Calu3 (cell line): Measurements from ENCODE around the gene SBF2. TPM values are rescaled to one million over a fixed set of nuclear protein-coding genes. Genes with fewer than 3 reads are reported as not detected.

Source experiments
- BruUV-seq: library from RNA; stranded (reverse); fragments of 400-500 nt; replicated peaks from 2 replicates; lab custom pipeline; 2021; lab: Mats Ljungman, UMichigan
- CTCF ChIA-PET: fragments of 300-600 bp; sonication (Branson Sonifier 250); formaldehyde crosslinking; loops from one replicate; lab custom pipeline; 2022; ENCODE audit warnings: antibody characterized with exemption; lab: Charles Lee
- DNase-seq: peaks from one replicate; pipeline ENCODE4 v3.0.0; 2022
- H3K27ac Mint-ChIP-seq: one replicate; pipeline ENCODE4 v1.8.0; 2022; ENCODE audit warnings: mixed read lengths; ENCODE audit not compliant: unreplicated experiment
- H3K27me3 Mint-ChIP-seq: one replicate; pipeline ENCODE4 v1.8.0; 2022; ENCODE audit warnings: mixed read lengths; ENCODE audit not compliant: unreplicated experiment
- H3K36me3 Mint-ChIP-seq: one replicate; pipeline ENCODE4 v1.8.0; 2022; ENCODE audit warnings: mild to moderate bottlenecking, moderate library complexity, mixed read lengths; ENCODE audit not compliant: insufficient read depth, unreplicated experiment
- H3K4me1 Mint-ChIP-seq: one replicate; pipeline ENCODE4 v1.8.0; 2022; ENCODE audit warnings: mild to moderate bottlenecking, low read depth, mixed read lengths; ENCODE audit not compliant: unreplicated experiment
- H3K4me3 Mint-ChIP-seq: one replicate; pipeline ENCODE4 v1.8.0; 2022; ENCODE audit warnings: mild to moderate bottlenecking, low read depth, moderate library complexity, mixed read lengths; ENCODE audit not compliant: unreplicated experiment
- H3K9me3 Mint-ChIP-seq: one replicate; pipeline ENCODE4 v1.8.0; 2022; ENCODE audit warnings: low read depth, mixed read lengths; ENCODE audit not compliant: unreplicated experiment
- CTCF ChIP-seq: fragments of 200-600 bp; IDR thresholded peaks from one replicate; pipeline ENCODE4 v1.8.0; 2022; ENCODE audit warnings: antibody characterized with exemption; ENCODE audit not compliant: unreplicated experiment
- intact Hi-C: fragments of 100-400 bp; cut with micrococcal nuclease; formaldehyde crosslinking; loops from one replicate; pipeline ENCODE4 v1.10.0; 2022; ENCODE audit not compliant: unreplicated experiment
- total RNA-seq: library from RNA; stranded (reverse); gene quantifications from 2 replicates; pipeline ENCODE4 v1.2.3, GENCODE V29; 2022

SBF2 gene
- total RNA-seq, 1 experiment from 2014 or later = 39.0 TPM

- CTCF ChIA-PET = interaction anchor here (0.6 kb wide), 1 partner anchor 9 kb away, joined by 3 read pairs; no protein-coding TSS in a partner anchor
- no peaks in the 10 kb centered on the region for H3K4me1 Mint-ChIP-seq
- no peaks in the 10 kb centered on the region for H3K9me3 Mint-ChIP-seq
Observed at GRCh38 chr11:9847636-9848035, 446.4 kb downstream of the SBF2 start.

GRCh38 chr11:9842923-9843322 is 451.1 kb downstream of the SBF2 start:
- Mint-ChIP-seq H3K4me3 (no peak overlapping the region), H3K27ac (no peak overlapping the region), H3K36me3 (peaks cover 6% of the 10 kb centered on the region), H3K4me1 (no peaks in the 10 kb centered on the region), H3K27me3 (no peaks in the 10 kb centered on the region), H3K9me3 (no peaks in the 10 kb centered on the region)
- CTCF ChIA-PET = no interaction called here
- intact Hi-C loops = no loop called here
- TF ChIP-seq CTCF = no peak
- DNase-seq = no peak
- no TSS peak for BruUV-seq

More at GRCh38 chr11:9847636-9848035, 446.4 kb downstream of the SBF2 start:
- no peak for TF ChIP-seq CTCF
- Mint-ChIP-seq H3K27ac (no peak overlapping the region), H3K36me3 (no peaks in the 10 kb centered on the region), H3K4me3 (no peak overlapping the region), H3K27me3 (no peaks in the 10 kb centered on the region)
- DNase-seq = no peak
- no TSS peak for BruUV-seq
- intact Hi-C loops = no loop called here

- DNase-seq = no peak
- Mint-ChIP-seq H3K36me3 (peaks cover 6% of the 10 kb centered on the region), H3K4me3 (no peak overlapping the region), H3K27me3 (no peaks in the 10 kb centered on the region), H3K4me1 (no peaks in the 10 kb centered on the region), H3K9me3 (no peaks in the 10 kb centered on the region), H3K27ac (no peak overlapping the region)
- intact Hi-C loops = no loop called here
- BruUV-seq = no TSS peak
- CTCF ChIA-PET = no interaction called here
- TF ChIP-seq CTCF = no peak
Observed at GRCh38 chr11:9840460-9841004, 453.5 kb downstream of the SBF2 start.

- Mint-ChIP-seq H3K9me3 (no peaks in the 10 kb centered on the region), H3K27me3 (no peaks in the 10 kb centered on the region), H3K4me1 (no peaks in the 10 kb centered on the region), H3K36me3 (peaks cover 6% of the 10 kb centered on the region), H3K27ac (no peak overlapping the region), H3K4me3 (no peak overlapping the region)
- CTCF ChIA-PET = interaction anchor here (0.6 kb wide), 2 partner anchors 122 to 173 kb away, joined by 4 read pairs; no protein-coding TSS in a partner anchor
- BruUV-seq = no TSS peak
- TF ChIP-seq CTCF = no peak
- intact Hi-C loops = no loop called here
- DNase-seq = no peak
Observed at GRCh38 chr11:9839550-9839949, 454.5 kb downstream of the SBF2 start.
